Hematopoietic multipotent progenitor cell treated with erythropoietin and hydrocortisone succinate and interleukin-3 and kit ligand, for 8 days (in vitro differentiated cells): ENCODE measurements around the gene ATP5F1D.

Source experiments
- DNase-seq: peaks from one replicate; pipeline ENCODE4 v3.0.0-alpha.2; 2015

ATP5F1D gene

GRCh38 chr19:1220976-1221903, 20.3 kb upstream of the ATP5F1D start:
- no peak for DNase-seq

DNA sequence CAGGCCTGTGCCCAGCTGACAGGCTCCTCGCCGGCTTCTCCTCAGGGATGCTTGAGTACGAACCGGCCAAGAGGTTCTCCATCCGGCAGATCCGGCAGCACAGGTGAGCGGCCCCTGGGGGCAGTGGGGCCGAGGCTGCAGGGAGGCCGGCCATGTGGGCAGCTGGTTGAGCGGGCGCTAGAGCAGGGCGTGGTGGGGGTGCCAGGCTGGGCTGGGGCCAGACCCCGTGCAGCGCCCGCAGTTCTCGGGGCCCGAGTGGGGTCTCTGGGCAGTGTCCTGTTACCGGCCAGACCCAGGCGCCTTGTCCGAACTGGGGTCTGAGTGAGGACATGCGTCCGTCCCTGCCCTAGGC, 19.7 kb upstream of the ATP5F1D start:
- no peak for DNase-seq

DNA sequence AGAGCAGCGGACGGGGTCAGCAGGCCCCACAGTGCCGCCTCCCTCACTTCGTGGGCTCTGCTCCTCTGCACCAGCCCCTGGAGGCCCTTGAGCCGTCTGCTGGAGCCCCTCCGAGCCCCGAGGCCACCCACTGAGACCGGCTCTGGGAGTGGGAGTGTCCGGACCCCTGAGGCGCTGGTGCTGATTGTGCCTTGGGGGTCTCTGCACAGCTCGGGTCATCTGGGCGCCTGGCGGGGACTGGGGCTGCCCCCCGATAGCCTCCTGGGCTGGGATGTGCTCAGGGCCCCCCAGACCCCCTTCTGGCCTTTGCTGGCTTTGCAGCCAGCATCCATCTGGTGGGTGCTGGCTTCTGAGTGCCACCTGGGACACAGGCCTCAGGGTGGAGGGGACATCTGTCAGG, 19.2 kb upstream of the ATP5F1D start:
- no peak for DNase-seq

DNA sequence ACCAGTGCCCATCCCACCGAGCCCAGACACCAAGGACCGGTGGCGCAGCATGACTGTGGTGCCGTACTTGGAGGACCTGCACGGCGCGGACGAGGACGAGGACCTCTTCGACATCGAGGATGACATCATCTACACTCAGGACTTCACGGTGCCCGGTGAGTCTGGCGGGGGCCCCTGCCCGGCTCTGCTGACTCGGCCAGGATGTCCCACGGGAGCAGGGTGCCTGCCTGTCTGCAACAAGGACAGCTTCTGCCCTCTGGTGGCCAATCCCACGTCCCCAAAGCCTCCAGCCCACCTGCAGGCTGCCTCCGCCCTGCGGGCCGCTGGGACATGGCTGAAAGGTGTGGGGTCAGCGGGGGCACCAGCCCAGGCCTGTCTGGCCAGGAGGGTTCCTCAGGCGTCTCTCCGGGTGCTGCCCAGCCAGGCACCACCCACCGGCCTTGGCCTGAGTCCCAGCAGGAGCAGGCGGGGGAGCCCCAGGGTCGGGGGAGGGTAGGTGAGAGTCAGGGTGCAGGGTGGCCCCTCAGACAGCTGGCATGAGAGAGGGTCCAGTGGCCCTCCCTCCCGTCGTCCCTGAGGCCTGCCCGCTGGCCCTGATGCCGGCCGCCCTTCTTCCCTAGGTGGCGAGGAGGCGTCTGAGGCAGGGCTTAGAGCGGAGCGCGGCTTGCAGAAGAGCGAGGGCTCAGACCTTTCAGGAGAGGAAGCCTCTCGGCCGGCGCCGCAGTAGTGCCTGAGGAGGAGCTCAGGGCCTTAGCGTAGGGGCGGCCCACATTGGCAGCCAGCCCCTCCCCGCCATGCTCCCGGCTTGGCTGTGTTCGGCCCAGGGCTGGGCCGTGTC, 18.3 kb upstream of the ATP5F1D start:
- DNase-seq = peak; percentile 39

- DNase-seq = no peak
Observed at GRCh38 chr19:1224047-1224825, 17.3 kb upstream of the ATP5F1D start.

DNA sequence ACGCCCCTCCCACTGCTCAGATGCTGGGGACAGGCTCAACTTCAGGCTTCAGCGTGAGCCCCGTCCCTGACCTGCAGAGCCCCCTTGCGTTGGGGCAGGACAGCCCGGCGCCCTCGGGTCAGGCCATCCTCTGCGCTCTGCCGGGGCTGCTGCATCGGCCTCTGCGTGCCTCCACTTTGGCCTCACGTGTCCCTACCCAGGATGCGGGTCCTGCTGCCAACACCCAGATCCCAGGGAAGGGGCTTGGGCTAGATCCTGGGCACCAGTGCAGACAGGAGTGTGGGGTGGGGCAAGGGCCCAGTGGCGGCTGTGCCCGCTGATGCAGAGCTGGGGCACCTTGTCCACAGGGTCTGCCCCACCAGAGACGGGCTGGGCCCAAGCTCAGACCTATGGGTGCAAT, 16.7 kb upstream of the ATP5F1D start:
- no peak for DNase-seq

DNA sequence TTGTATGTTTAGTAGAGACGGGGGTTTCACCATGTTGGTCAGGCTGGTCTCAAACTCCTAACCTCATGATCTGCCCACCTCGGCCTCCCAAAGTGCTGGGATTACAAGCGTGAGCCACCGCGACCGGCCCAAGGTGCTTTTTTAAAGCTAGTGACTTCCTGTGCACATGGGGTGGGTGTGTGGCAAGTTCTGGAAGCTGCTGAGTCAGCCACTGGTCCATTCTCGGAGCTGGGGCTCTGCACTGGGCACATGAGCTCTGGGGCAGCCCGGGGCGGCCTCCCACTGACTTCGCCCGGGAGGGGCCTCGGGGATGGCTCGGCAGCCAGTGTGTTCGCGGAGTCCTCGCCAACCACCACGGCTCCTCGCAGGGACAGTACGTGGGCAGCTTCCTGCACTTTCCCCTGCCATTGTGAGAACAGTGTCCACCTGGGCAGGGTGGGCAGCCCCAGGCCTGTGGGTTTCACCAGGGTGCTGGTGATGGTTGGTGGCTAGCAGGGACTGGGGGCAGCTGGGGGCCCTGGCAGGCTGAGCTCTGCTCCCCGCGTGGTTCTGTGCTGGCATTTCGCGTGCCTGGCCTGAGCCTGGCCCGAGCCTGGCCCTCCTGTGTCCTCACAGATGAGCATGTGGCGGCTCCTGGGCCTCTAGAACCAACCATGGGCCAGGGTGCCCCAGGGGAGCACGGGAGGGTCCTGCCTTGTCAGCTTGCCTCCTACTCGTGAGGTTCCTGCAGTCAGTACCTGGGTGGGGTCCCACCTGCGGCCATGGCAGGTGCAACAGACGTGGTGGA, 15.9 kb upstream of the ATP5F1D start:
- DNase-seq = no peak

GRCh38 chr19:1226227-1226518, 15.4 kb upstream of the ATP5F1D start:
- DNase-seq = no peak

- no peak for DNase-seq
Observed at GRCh38 chr19:1226522-1227303, 14.8 kb upstream of the ATP5F1D start.

- DNase-seq = no peak
Observed at GRCh38 chr19:1227304-1228054, 14.1 kb upstream of the ATP5F1D start.

GRCh38 chr19:1228161-1228957, 13.2 kb upstream of the ATP5F1D start:
- DNase-seq = no peak

DNA sequence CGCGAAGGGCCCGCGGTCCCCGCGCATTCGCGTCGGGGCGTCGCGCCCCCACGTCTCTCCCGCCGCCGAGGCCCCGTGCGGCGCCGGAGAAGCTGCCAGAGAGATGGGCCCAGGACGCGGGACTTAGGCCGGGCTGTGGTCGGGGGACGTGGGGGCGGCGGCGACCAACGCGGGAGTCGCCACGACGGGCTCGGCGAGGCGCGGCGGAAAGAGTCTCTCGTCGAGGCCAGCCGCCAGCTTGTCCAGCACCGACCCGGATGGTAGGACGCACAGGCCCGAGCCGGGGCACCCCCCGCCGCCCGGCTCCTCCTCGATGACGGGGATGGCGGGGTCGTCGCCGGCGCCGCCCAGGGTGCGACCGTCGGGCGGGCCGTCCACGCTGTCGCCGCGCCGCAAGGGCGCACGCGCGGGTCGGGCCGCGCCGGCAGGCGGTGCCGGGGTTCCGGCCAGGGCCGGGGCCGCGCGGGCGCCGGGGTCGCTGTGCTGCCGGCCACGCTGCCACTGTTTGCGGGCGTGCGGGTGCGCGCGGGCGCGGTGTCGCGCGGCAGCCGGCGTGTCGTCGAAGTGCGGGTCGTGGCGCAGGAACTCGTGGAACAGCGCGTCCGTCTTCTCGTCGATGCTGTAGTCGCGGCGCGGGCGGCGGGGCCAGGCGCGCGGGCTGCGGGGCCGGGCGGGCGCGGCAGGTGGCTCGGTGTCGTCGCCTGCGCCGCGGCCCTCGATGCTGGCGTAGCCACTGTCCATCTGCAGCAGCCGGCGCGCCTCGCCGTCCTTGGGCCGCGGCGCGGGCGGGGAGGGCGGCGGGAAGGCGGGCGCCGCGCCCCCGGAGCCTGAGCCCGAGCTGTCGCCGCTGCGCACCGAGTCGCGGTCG, 12.3 kb upstream of the ATP5F1D start:
- DNase-seq = no peak

- DNase-seq = no peak
Observed at GRCh38 chr19:1229924-1230782, 11.4 kb upstream of the ATP5F1D start.

GRCh38 chr19:1230783-1231489, 10.6 kb upstream of the ATP5F1D start:
- DNase-seq = no peak

DNA sequence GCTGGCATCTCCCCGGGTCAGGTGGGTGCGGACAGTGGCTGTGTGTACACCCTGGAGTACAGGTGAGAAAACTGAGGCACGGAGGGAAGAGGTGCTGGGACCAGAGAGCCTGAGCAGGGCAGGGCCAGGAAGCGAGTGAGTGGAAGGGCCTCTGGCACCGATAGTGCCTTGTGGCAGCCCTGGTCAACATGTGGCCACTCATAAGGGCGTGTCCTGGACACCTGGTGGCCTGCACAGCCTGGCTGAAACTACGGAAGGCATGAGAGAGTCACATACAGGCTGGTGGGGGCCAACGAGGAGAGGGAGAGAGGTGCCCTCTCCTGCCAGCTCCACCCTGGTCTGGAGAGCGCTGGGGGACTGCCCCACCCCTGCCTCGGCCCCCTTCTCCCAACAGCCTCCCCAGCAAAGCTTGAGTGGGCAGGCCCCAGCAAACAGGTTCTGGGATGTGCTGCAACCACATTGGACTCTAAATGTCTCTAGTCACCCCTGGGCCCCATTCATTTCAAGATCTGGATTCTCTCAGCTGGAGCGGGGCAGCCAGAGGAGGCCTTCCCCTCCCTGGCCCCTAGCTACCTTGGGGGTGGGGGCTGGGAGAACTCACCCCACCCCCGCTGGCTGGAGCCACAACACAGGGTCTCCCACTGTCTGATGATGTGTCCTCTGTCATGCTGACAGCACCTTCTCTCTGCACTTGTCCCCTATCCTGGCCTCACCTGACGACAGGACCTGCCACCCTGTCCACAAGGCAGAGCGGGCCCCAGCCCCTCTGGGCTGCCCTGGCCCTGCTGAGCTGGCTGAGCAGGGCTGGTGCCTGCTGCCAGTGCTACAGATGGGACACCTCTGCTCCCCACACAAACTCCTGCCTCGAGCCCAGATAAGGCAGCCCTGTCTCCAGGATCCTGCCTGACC, 9.6 kb upstream of the ATP5F1D start:
- DNase-seq = no peak

- no peak for DNase-seq
Observed at GRCh38 chr19:1232652-1233072, 8.9 kb upstream of the ATP5F1D start.
